OCI-LY3 (cell line): Measurements from ENCODE around the gene COL9A2.
A peak's percentile ranks its signal among the peaks of the same experiment; 100 is the strongest.
"Not testable (repeated sequence)": the region's sequence is repeated elsewhere in the genome, so short reads cannot be mapped to it uniquely, and the experiment has no call there.

Experiments used
- H2AFZ ChIP-seq: fragments of 200-600, 300-600 bp; shearing (Covaris generic); 2 replicates; pipeline ENCODE4 v1.6.0; 2014; ENCODE audit warnings: antibody characterized with exemption, low read depth, low read length
- H3K27ac ChIP-seq: fragments of 200-600, 300-600 bp; sonication (generic); 2 replicates; pipeline ENCODE4 v1.5.1; 2014; ENCODE audit warnings: mild to moderate bottlenecking, low read length, moderate library complexity, mixed read lengths
- H3K27me3 ChIP-seq: fragments of 200-600, 300-600 bp; sonication (generic); 2 replicates; pipeline ENCODE4 v1.6.1; 2014; ENCODE audit warnings: low read depth, low read length, mixed read lengths
- H3K36me3 ChIP-seq: fragments of 200-600, 300-600 bp; sonication (generic); replicated peaks from 2 replicates; pipeline ENCODE3; 2014; ENCODE audit warnings: low read depth, low read length, mixed read lengths
- H3K4me1 ChIP-seq: fragments of 300-600, 200-600 bp; sonication (generic); 2 replicates; pipeline ENCODE4 v1.6.1; 2014; ENCODE audit warnings: low read length, mixed read lengths
- H3K4me2 ChIP-seq: fragments of 200-600, 300-600 bp; sonication (generic); 2 replicates; pipeline ENCODE4 v1.6.1; 2014; ENCODE audit warnings: low read length, mixed read lengths
- H3K4me3 ChIP-seq: fragments of 300-600, 200-600 bp; sonication (generic); 2 replicates; pipeline ENCODE4 v1.5.1; 2014; ENCODE audit warnings: antibody characterized with exemption, mild to moderate bottlenecking, low read length, moderate library complexity
- H3K79me2 ChIP-seq: fragments of 300-600, 200-600 bp; shearing (Covaris generic); 2 replicates; pipeline ENCODE4 v1.6.1; 2014; ENCODE audit warnings: mild to moderate bottlenecking, low read length, mixed read lengths
- H3K9ac ChIP-seq: fragments of 300-600, 200-600 bp; shearing (Covaris generic); 2 replicates; pipeline ENCODE4 v1.6.0; 2014; ENCODE audit warnings: mild to moderate bottlenecking, low read length, moderate library complexity
- H3K9me3 ChIP-seq: fragments of 200-600, 300-600 bp; shearing (Covaris generic); 2 replicates; pipeline ENCODE4 v1.6.1; 2014; ENCODE audit warnings: low read length, mixed read lengths; ENCODE audit not compliant: insufficient read depth
- H4K20me1 ChIP-seq: fragments of 200-600, 300-600 bp; sonication (generic); 2 replicates; pipeline ENCODE4 v1.6.1; 2016; ENCODE audit warnings: low read length, mixed read lengths; ENCODE audit not compliant: insufficient read depth
- EZH2phosphoT487 ChIP-seq: fragments of 200-600 bp; shearing (Covaris generic); IDR thresholded peaks from 2 replicates; pipeline ENCODE4 v1.6.1; 2018; ENCODE audit warnings: antibody characterized with exemption, mixed run types, low read depth
- TF ChIP-seq, protein P1 (sequence below): fragments of 200-600, 300-600 bp; sonication (generic); IDR thresholded peaks from 2 replicates; pipeline ENCODE4 v1.5.1; 2014; ENCODE audit warnings: antibody characterized with exemption, low read length, low read depth

The COL9A2 gene

DNA sequence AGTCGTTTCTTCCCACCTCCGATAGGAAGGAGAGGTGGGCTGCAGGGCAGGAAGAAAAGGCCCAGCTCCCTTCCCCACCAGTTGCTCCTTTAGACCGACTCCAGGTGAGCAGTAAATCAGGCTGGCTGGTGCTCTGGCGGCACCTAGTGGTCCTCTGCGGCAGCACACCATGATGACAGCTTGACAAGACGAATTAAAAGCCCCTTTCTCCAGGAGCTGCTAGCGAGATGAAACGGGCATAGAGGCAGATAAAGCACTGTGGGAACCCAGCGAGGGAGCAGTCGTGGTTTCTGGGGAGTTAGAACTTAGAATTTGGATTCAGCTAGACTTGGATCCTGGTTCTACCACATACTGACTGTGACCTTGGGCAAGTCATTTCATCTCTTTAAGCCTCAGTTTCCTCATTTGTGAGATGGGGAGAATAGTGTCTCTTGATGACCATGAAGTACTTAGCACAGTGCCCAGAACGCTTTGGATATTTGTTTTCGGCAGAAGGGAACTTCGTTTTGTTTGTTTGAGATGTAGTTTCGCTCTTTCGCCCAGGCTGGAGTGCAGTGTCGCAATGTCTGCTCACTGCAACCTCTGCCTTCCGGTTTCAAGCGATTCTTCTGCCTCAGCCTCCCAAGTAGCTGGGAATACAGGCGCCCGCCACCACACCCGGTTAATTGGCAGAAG lies 21.8 kb upstream of the COL9A2 start:
- no peaks in the 10 kb centered on the region for H4K20me1 ChIP-seq
- H3K27me3 ChIP-seq: no peaks in the 10 kb centered on the region
- TF ChIP-seq, protein P1, sequence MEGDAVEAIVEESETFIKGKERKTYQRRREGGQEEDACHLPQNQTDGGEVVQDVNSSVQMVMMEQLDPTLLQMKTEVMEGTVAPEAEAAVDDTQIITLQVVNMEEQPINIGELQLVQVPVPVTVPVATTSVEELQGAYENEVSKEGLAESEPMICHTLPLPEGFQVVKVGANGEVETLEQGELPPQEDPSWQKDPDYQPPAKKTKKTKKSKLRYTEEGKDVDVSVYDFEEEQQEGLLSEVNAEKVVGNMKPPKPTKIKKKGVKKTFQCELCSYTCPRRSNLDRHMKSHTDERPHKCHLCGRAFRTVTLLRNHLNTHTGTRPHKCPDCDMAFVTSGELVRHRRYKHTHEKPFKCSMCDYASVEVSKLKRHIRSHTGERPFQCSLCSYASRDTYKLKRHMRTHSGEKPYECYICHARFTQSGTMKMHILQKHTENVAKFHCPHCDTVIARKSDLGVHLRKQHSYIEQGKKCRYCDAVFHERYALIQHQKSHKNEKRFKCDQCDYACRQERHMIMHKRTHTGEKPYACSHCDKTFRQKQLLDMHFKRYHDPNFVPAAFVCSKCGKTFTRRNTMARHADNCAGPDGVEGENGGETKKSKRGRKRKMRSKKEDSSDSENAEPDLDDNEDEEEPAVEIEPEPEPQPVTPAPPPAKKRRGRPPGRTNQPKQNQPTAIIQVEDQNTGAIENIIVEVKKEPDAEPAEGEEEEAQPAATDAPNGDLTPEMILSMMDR: peak; percentile 90
- TF ChIP-seq EZH2phosphoT487: no peak
- no peak overlapping the region for H3K27ac ChIP-seq
- H3K79me2 ChIP-seq: no peaks in the 10 kb centered on the region
- peaks cover 26% of the 10 kb centered on the region for H3K4me1 ChIP-seq
- H3K9me3 ChIP-seq: no peaks in the 10 kb centered on the region
- H3K4me2 ChIP-seq: peak overlapping the region; percentile 78
- peak overlapping the region; percentile 34; the same call in 1 of the 2 replicates for H2AFZ ChIP-seq
- H3K4me3 ChIP-seq: peak overlapping the region; percentile 54
- H3K9ac ChIP-seq: no peak overlapping the region; the same call in 1 of the 2 replicates
- no peaks in the 10 kb centered on the region for H3K36me3 ChIP-seq

- no peaks in the 10 kb centered on the region for H3K79me2 ChIP-seq
- no peak overlapping the region for H3K27ac ChIP-seq
- H3K27me3 ChIP-seq: no peaks in the 10 kb centered on the region
- no peak overlapping the region for H3K9ac ChIP-seq
- H4K20me1 ChIP-seq: no peaks in the 10 kb centered on the region
- H3K4me2 ChIP-seq: no peak overlapping the region
- H3K4me3 ChIP-seq: no peak overlapping the region
- no peaks in the 10 kb centered on the region for H3K9me3 ChIP-seq
- no peaks in the 10 kb centered on the region for H3K36me3 ChIP-seq
- peaks cover 21% of the 10 kb centered on the region for H3K4me1 ChIP-seq
- no peak for TF ChIP-seq EZH2phosphoT487
- TF ChIP-seq, protein P1: no peak
- no peak overlapping the region for H2AFZ ChIP-seq
Measured at GRCh38 chr1:40337443-40337842, 20.4 kb upstream of the COL9A2 start.

DNA sequence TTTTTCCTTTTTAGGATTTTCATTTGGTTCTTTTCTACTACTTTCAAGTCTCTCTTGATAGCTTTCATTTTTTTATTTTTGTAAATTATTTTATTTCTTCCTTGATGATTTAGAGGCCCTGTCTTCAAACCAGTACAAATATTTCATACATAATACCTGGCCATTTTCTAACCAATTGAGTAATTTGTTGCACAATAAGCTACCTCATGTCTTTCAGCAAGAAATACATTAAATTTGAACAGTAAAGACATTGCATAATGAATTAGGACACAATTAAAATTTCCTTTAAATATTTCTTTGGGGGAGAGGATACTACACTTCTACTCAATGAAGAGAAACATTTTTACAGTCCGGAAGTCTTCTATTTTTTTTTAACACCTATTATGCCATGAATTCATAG lies 15.6 kb upstream of the COL9A2 start:
- TF ChIP-seq, protein P1: no peak
- no peak for TF ChIP-seq EZH2phosphoT487
- H4K20me1 ChIP-seq: no peaks in the 10 kb centered on the region
- no peaks in the 10 kb centered on the region for H3K36me3 ChIP-seq
- H3K4me1 ChIP-seq: no peaks in the 10 kb centered on the region
- H3K4me3 ChIP-seq: no peak overlapping the region
- no peaks in the 10 kb centered on the region for H3K27me3 ChIP-seq
- H3K9me3 ChIP-seq: no peaks in the 10 kb centered on the region; the same call in 1 of the 2 replicates
- H3K4me2 ChIP-seq: no peak overlapping the region
- H2AFZ ChIP-seq: no peak overlapping the region
- H3K79me2 ChIP-seq: no peaks in the 10 kb centered on the region
- H3K27ac ChIP-seq: no peak overlapping the region
- no peak overlapping the region for H3K9ac ChIP-seq

DNA sequence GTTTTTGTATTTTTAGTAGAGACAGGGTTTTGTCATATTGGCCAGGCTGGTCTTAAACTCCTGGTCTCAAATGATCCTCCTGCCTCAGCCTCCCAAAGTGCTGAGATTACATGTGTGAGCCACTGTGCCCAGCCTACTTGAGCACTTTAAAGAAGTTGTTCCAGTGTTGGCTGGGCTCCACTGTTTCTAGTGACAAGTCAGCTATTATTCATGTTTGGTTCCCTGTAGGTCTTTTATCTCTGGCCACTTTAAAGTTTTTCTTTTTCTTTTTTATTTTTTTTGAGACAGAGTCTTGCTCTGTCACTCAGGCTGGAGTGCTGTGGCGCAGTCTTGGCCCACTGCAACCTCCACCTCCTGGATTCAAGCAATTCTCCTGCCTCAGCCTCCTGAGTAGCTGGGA lies 14.3 kb upstream of the COL9A2 start:
- not testable (repeated sequence) for H3K9me3 ChIP-seq, H4K20me1 ChIP-seq, H3K27ac ChIP-seq, H3K4me2 ChIP-seq, H3K36me3 ChIP-seq, H3K79me2 ChIP-seq, H3K4me3 ChIP-seq, H3K9ac ChIP-seq, H2AFZ ChIP-seq, H3K4me1 ChIP-seq, H3K27me3 ChIP-seq
